Type B pancreatic cell (in vitro differentiated cells): ENCODE data around the gene SPIN1. TPM values are rescaled to one million over a fixed set of nuclear protein-coding genes. Genes with fewer than 3 reads are reported as not detected.
A peak's percentile ranks its signal among the peaks of the same experiment; 100 is the strongest.

Experiments
- DNase-seq: peaks from one replicate; pipeline ENCODE4 v3.0.0; 2021; ENCODE audit warnings: mixed read lengths; ENCODE audit not compliant: unreplicated experiment; ENCODE audit errors: extremely low spot score
- H3K27ac Mint-ChIP-seq: 2 replicates; pipeline ENCODE4 v1.8.0; 2021; ENCODE audit warnings: mild to moderate bottlenecking, mixed read lengths
- H3K27me3 Mint-ChIP-seq: 2 replicates; pipeline ENCODE4 v1.8.0; 2021; ENCODE audit warnings: mixed read lengths
- H3K36me3 Mint-ChIP-seq: 2 replicates; pipeline ENCODE4 v1.8.0; 2021; ENCODE audit warnings: mixed read lengths
- H3K4me1 Mint-ChIP-seq: one replicate; pipeline ENCODE4 v1.8.0; 2021; ENCODE audit warnings: mixed read lengths; ENCODE audit not compliant: unreplicated experiment
- H3K4me3 Mint-ChIP-seq: 2 replicates; pipeline ENCODE4 v1.8.0; 2021; ENCODE audit warnings: mild to moderate bottlenecking, mixed read lengths
- H3K9me3 Mint-ChIP-seq: 2 replicates; pipeline ENCODE4 v1.8.0; 2021; ENCODE audit warnings: mixed read lengths
- CTCF ChIP-seq: fragments of 200-600 bp; sonication (generic); conservative IDR thresholded peaks from 2 replicates; pipeline ENCODE4 v1.5.0; 2021; ENCODE audit warnings: antibody characterized with exemption, mild to moderate bottlenecking
- total RNA-seq: library from RNA; stranded (reverse); gene quantifications from 2 replicates; pipeline ENCODE4 v1.2.1, GENCODE V29; 2021; ENCODE audit warnings: low replicate concordance

Gene SPIN1
- total RNA-seq, 1 donor from 2014 or later: 107 TPM

DNA sequence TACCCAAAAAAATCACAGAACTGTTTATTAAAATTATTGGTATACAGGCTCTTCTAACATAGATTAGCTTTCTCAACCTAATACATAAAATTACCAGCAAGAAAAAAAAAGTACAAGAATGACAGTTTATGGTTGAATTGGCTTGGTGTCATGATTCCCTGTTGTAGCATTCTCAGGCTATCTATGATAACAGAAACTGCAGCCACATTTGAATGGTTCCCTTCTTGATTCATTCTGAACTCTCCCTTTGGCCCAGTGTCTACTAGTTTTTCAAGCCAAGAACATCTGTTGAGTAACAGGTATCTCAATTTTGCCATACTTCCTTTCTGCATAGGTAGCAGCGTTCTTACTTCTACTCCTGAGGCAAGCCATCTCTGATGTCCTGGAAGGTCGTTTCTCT, 3.0 kb downstream of the SPIN1 start:
- TF ChIP-seq CTCF: no peak
- H3K4me1 Mint-ChIP-seq: peaks cover 42% of the 10 kb centered on the region
- peak overlapping the region; percentile 20 for H3K27ac Mint-ChIP-seq
- peak overlapping the region; percentile 70 for H3K4me3 Mint-ChIP-seq
- H3K36me3 Mint-ChIP-seq: peaks cover 29% of the 10 kb centered on the region
- H3K27me3 Mint-ChIP-seq: no peaks in the 10 kb centered on the region
- no peak for DNase-seq
- H3K9me3 Mint-ChIP-seq: no peaks in the 10 kb centered on the region

- Mint-ChIP-seq H3K36me3 (peaks cover 26% of the 10 kb centered on the region), H3K9me3 (no peaks in the 10 kb centered on the region), H3K27me3 (no peaks in the 10 kb centered on the region), H3K4me1 (peaks cover 42% of the 10 kb centered on the region), H3K4me3 (peak overlapping the region; percentile 58), H3K27ac (peak overlapping the region; percentile 63)
- DNase-seq: no peak
- TF ChIP-seq CTCF: no peak
Measured at GRCh38 chr9:88391921-88392320, 3.7 kb downstream of the SPIN1 start.

- Mint-ChIP-seq H3K4me1 (peaks cover 40% of the 10 kb centered on the region), H3K4me3 (peak overlapping the region; percentile 53), H3K27me3 (no peaks in the 10 kb centered on the region), H3K36me3 (peaks cover 26% of the 10 kb centered on the region), H3K9me3 (no peaks in the 10 kb centered on the region), H3K27ac (peak overlapping the region; percentile 63)
- no peak for DNase-seq
- no peak for TF ChIP-seq CTCF
Measured at GRCh38 chr9:88392549-88392948, 4.3 kb downstream of the SPIN1 start.

GRCh38 chr9:88396836-88397577, 8.8 kb downstream of the SPIN1 start:
- TF ChIP-seq CTCF: no peak
- peaks cover 31% of the 10 kb centered on the region for H3K4me1 Mint-ChIP-seq
- no peak overlapping the region for H3K4me3 Mint-ChIP-seq
- DNase-seq: no peak
- H3K36me3 Mint-ChIP-seq: peaks cover 33% of the 10 kb centered on the region
- H3K27ac Mint-ChIP-seq: peak overlapping the region; percentile 44
- no peaks in the 10 kb centered on the region for H3K9me3 Mint-ChIP-seq
- H3K27me3 Mint-ChIP-seq: no peaks in the 10 kb centered on the region

DNA sequence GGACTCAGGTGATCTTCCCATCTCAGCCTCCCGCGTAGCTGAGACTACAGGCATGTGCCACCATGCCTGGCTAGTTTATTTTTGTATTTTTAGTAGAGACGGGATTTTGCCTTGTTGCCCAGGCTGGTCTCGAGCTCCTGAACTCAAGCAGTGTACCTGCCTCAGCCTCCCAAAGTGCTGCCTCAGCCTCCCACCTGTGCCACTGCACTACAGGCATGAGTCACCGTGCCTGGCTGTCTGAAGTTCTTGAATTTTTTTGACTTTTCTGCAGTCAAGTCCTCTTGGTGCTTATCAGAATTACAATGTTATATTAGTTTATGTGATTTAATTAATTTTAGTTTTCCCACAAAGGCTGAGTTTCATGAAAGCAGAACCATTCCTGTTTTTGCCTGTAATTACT, 9.8 kb downstream of the SPIN1 start:
- no peak for DNase-seq
- H3K27me3 Mint-ChIP-seq: no peaks in the 10 kb centered on the region
- H3K36me3 Mint-ChIP-seq: peaks cover 30% of the 10 kb centered on the region
- no peak overlapping the region for H3K27ac Mint-ChIP-seq
- peaks cover 21% of the 10 kb centered on the region for H3K4me1 Mint-ChIP-seq
- H3K4me3 Mint-ChIP-seq: no peak overlapping the region
- TF ChIP-seq CTCF: no peak
- no peaks in the 10 kb centered on the region for H3K9me3 Mint-ChIP-seq
